Hepatocyte (in vitro differentiated cells): Measurements from ENCODE around the gene PSMB2. TPM values are rescaled to one million over a fixed set of nuclear protein-coding genes. Genes with fewer than 3 reads are reported as not detected.

Source experiments
- DNase-seq: peaks from one replicate; pipeline ENCODE4 v3.0.0-alpha.2; 2016; ENCODE audit warnings: low spot score
- H2AFZ ChIP-seq: fragments of 200-600 bp; sonication (generic); 2 replicates; pipeline ENCODE4 v1.6.0; 2016; ENCODE audit warnings: antibody characterized with exemption, mild to moderate bottlenecking
- H3K27ac ChIP-seq: fragments of 200-600 bp; sonication (generic); 2 replicates; pipeline ENCODE4 v1.5.1; 2016; ENCODE audit warnings: mild to moderate bottlenecking
- H3K27me3 ChIP-seq: fragments of 200-600 bp; sonication (generic); 2 replicates; pipeline ENCODE4 v1.6.1; 2016
- H3K36me3 ChIP-seq: fragments of 200-600 bp; sonication (generic); replicated peaks from 2 replicates; pipeline ENCODE4 v1.5.1; 2016; ENCODE audit warnings: low read depth; ENCODE audit not compliant: insufficient read depth
- H3K4me1 ChIP-seq: fragments of 200-600 bp; sonication (generic); 2 replicates; pipeline ENCODE4 v1.5.1; 2016; ENCODE audit warnings: mild to moderate bottlenecking, moderate library complexity; ENCODE audit not compliant: insufficient read depth
- H3K4me2 ChIP-seq: fragments of 200-600 bp; sonication (generic); 2 replicates; pipeline ENCODE4 v1.6.0; 2016
- H3K4me3 ChIP-seq: fragments of 200-600 bp; sonication (generic); 2 replicates; pipeline ENCODE4 v1.5.1; 2016; ENCODE audit warnings: mild to moderate bottlenecking
- H3K79me2 ChIP-seq: fragments of 200-600 bp; sonication (generic); 2 replicates; pipeline ENCODE4 v1.6.0; 2017; ENCODE audit warnings: mild to moderate bottlenecking
- H3K9me2 ChIP-seq: fragments of 200-600 bp; sonication (generic); replicated peaks from 2 replicates; pipeline ENCODE4 v1.6.0; 2017; ENCODE audit warnings: mild to moderate bottlenecking; ENCODE audit not compliant: insufficient read depth
- H3K9me3 ChIP-seq: fragments of 200-600 bp; sonication (generic); 2 replicates; pipeline ENCODE4 v1.5.1; 2016; ENCODE audit warnings: low read depth, mild to moderate bottlenecking
- H4K20me1 ChIP-seq: fragments of 200-600 bp; sonication (generic); 2 replicates; pipeline ENCODE4 v1.6.0; 2016; ENCODE audit warnings: mild to moderate bottlenecking; ENCODE audit not compliant: insufficient read depth, poor library complexity, severe bottlenecking
- CTCF ChIP-seq: fragments of 200-600 bp; sonication (generic); IDR thresholded peaks from 2 replicates; pipeline ENCODE4 v1.5.1; 2016; ENCODE audit warnings: antibody characterized with exemption, mild to moderate bottlenecking; ENCODE audit not compliant: poor library complexity
- EZH2 ChIP-seq: fragments of 200-600 bp; sonication (generic); IDR thresholded peaks from 2 replicates; pipeline ENCODE4 v1.6.1; 2016; ENCODE audit warnings: antibody characterized with exemption, mild to moderate bottlenecking, borderline replicate concordance
- EZH2phosphoT487 ChIP-seq: fragments of 200-600 bp; sonication (generic); IDR thresholded peaks from one replicate; pipeline ENCODE4 v1.6.1; 2018; ENCODE audit warnings: antibody characterized with exemption, mild to moderate bottlenecking, low read depth, moderate library complexity; ENCODE audit not compliant: unreplicated experiment, severe bottlenecking
- WGBS: methylation state at CpG from one replicate; pipeline ENCODE4 v1.1.6; 2016; ENCODE audit warnings: low lambda C conversion rate; ENCODE audit errors: missing lambda C conversion rate; 5-methylcytosine and 5-hydroxymethylcytosine counted together
- polyA plus RNA-seq: library from polyadenylated mRNA; unstranded; fragments of >200 nt; fragmentation: Nextera tagmentation; extraction: Ambion mirVana; gene quantifications from 2 replicates; pipeline ENCODE4 v1.2.1, GENCODE V29; 2016
- total RNA-seq: library from RNA; depleted of rRNA; stranded (reverse); fragments of >200 nt; gene quantifications from 2 replicates; pipeline ENCODE4 v1.2.3, GENCODE V29; 2014

PSMB2 gene
- total and polyA plus RNA-seq, 2 experiments from 2014 or later = 42.6 to 98.8 TPM

GRCh38 chr1:35622510-35623178, 18.7 kb downstream of the PSMB2 start:
- H3K4me2 ChIP-seq = no peak overlapping the region
- H3K27me3 ChIP-seq = no peaks in the 10 kb centered on the region
- H3K9me3 ChIP-seq = no peaks in the 10 kb centered on the region
- no peaks in the 10 kb centered on the region for H3K4me1 ChIP-seq
- 77% methylated on average over 4 of the region's 4 CpGs for WGBS
- no peaks in the 10 kb centered on the region for H3K9me2 ChIP-seq
- H3K79me2 ChIP-seq = peaks cover 53% of the 10 kb centered on the region
- H3K27ac ChIP-seq = no peak overlapping the region
- H2AFZ ChIP-seq = no peak overlapping the region
- no peak for DNase-seq
- TF ChIP-seq EZH2phosphoT487 (no peak), CTCF (no peak), EZH2 (no peak)
- H3K4me3 ChIP-seq = no peak overlapping the region
- H3K36me3 ChIP-seq = no peaks in the 10 kb centered on the region
- H4K20me1 ChIP-seq = peaks cover 9% of the 10 kb centered on the region

- no peak overlapping the region for H3K4me2 ChIP-seq
- no peaks in the 10 kb centered on the region for H3K9me3 ChIP-seq
- TF ChIP-seq EZH2 (no peak), EZH2phosphoT487 (no peak), CTCF (no peak)
- H3K36me3 ChIP-seq = no peaks in the 10 kb centered on the region
- no peaks in the 10 kb centered on the region for H3K9me2 ChIP-seq
- no peak overlapping the region for H3K4me3 ChIP-seq
- H2AFZ ChIP-seq = no peak overlapping the region
- DNase-seq = no peak
- no peak overlapping the region for H3K27ac ChIP-seq
- WGBS = 91% methylated on average over 6 of the region's 6 CpGs
- no peaks in the 10 kb centered on the region for H3K27me3 ChIP-seq
- peaks cover 60% of the 10 kb centered on the region for H3K79me2 ChIP-seq
- no peaks in the 10 kb centered on the region for H3K4me1 ChIP-seq
- peaks cover 5% of the 10 kb centered on the region for H4K20me1 ChIP-seq
Observed at GRCh38 chr1:35619237-35620121, 21.8 kb downstream of the PSMB2 start.

- TF ChIP-seq EZH2 = no peak
- no peak for TF ChIP-seq CTCF
- TF ChIP-seq EZH2phosphoT487 = no peak
- Histone ChIP-seq H3K9me2 (no peaks in the 10 kb centered on the region), H2AFZ (no peak overlapping the region), H3K4me2 (no peak overlapping the region), H3K4me1 (no peaks in the 10 kb centered on the region), H3K36me3 (no peaks in the 10 kb centered on the region), H3K9me3 (no peaks in the 10 kb centered on the region), H3K27ac (no peak overlapping the region), H3K27me3 (no peaks in the 10 kb centered on the region), H3K79me2 (peaks cover 48% of the 10 kb centered on the region), H4K20me1 (peaks cover 9% of the 10 kb centered on the region), H3K4me3 (no peak overlapping the region)
- no peak for DNase-seq
- 95% methylated on average over 8 of the region's 8 CpGs for WGBS
Observed at GRCh38 chr1:35615440-35615839, 25.9 kb downstream of the PSMB2 start.
